GM12878 (cell line): ENCODE measurements around the gene PCDHGC4. TPM values are rescaled to one million over a fixed set of nuclear protein-coding genes. Genes with fewer than 3 reads are reported as not detected.

Experiments
- ATF3 ChIP-seq: IDR thresholded peaks from 2 replicates; pipeline ENCODE4 v1.6.1; 2011; ENCODE audit warnings: low read depth, mild to moderate bottlenecking, low read length, moderate library complexity, borderline replicate concordance; ENCODE audit errors: extremely low read depth
- BCL11A ChIP-seq: IDR thresholded peaks from 2 replicates; pipeline ENCODE4 v1.6.1; 2011; ENCODE audit warnings: low read depth, low read length
- BCLAF1 ChIP-seq: fragments of 450-650 bp; IDR thresholded peaks from 2 replicates; pipeline ENCODE4 v1.6.1; 2017; ENCODE audit warnings: antibody characterized with exemption, mild to moderate bottlenecking, moderate library complexity
- CREB1 ChIP-seq: IDR thresholded peaks from 2 replicates; pipeline ENCODE4 v1.6.1; 2012; ENCODE audit warnings: low read depth, mild to moderate bottlenecking, inconsistent platforms
- E2F4 ChIP-seq: IDR thresholded peaks from 2 replicates; pipeline ENCODE4 v1.6.1; 2012; ENCODE audit warnings: low read depth, low read length, improper control_type of control experiment
- E4F1 ChIP-seq: fragments of 450-650 bp; IDR thresholded peaks from 2 replicates; pipeline ENCODE4 v1.6.1; 2018; ENCODE audit warnings: borderline replicate concordance, mild to moderate bottlenecking; ENCODE audit not compliant: partially characterized antibody
- EP300 ChIP-seq, 2 experiments: fragments of 150-350 bp in 1 of 2; IDR thresholded peaks; 2 replicates each; pipeline ENCODE4 v1.6.1; 2011 to 2012; ENCODE audit warnings: low read depth in 2 of 2, low read length in 2 of 2, borderline replicate concordance in 1 of 2, improper control_type of control experiment in 1 of 2, inconsistent platforms in 1 of 2; ENCODE audit not compliant: control insufficient read depth in 1 of 2
- EZH2 ChIP-seq: IDR thresholded peaks from 2 replicates; pipeline ENCODE4 v1.6.1; 2012; ENCODE audit warnings: low read depth, mild to moderate bottlenecking, control low read depth, inconsistent platforms, low read length, borderline replicate concordance; ENCODE audit not compliant: control insufficient read depth
- IKZF2 ChIP-seq, 2 experiments: fragments of 450-650 bp; IDR thresholded peaks; 2 replicates each; pipeline ENCODE4 v1.6.1; 2017; ENCODE audit warnings: mild to moderate bottlenecking in 2 of 2, moderate library complexity in 2 of 2
- MEF2A ChIP-seq: IDR thresholded peaks from 2 replicates; pipeline ENCODE4 v1.6.1; 2011; ENCODE audit warnings: low read depth, mild to moderate bottlenecking, low read length, moderate library complexity; ENCODE audit not compliant: insufficient read depth
- MTA2 ChIP-seq: fragments of 450-650 bp; IDR thresholded peaks from 2 replicates; pipeline ENCODE4 v1.6.1; 2016; ENCODE audit warnings: low read depth, mild to moderate bottlenecking, moderate library complexity
- NFYA ChIP-seq: IDR thresholded peaks from 2 replicates; pipeline ENCODE4 v1.6.1; 2011; ENCODE audit warnings: low read depth, mild to moderate bottlenecking, low read length, improper control_type of control experiment, borderline replicate concordance
- POU2F2 ChIP-seq: IDR thresholded peaks from 3 replicates; pipeline ENCODE4 v1.6.1; 2011; ENCODE audit warnings: low read depth, mild to moderate bottlenecking, low read length, borderline replicate concordance
- RFX5 ChIP-seq: IDR thresholded peaks from 2 replicates; pipeline ENCODE4 v1.6.1; 2011; ENCODE audit warnings: low read depth, low read length, improper control_type of control experiment
- SMAD5 ChIP-seq: IDR thresholded peaks from 2 replicates; pipeline ENCODE4 v1.6.1; 2016; ENCODE audit warnings: antibody characterized with exemption, low read depth
- SREBF1 ChIP-seq: IDR thresholded peaks from 2 replicates; pipeline ENCODE4 v1.6.1; 2012; ENCODE audit warnings: mild to moderate bottlenecking, low read length
- TAF1 ChIP-seq: IDR thresholded peaks from 2 replicates; pipeline ENCODE4 v1.6.1; 2011; ENCODE audit warnings: mild to moderate bottlenecking, low read depth, low read length, borderline replicate concordance
- TCF3 ChIP-seq: IDR thresholded peaks from 2 replicates; pipeline ENCODE4 v1.6.1; 2012; ENCODE audit warnings: low read depth, mild to moderate bottlenecking, low read length, borderline replicate concordance; ENCODE audit not compliant: insufficient read depth
- ZZZ3 ChIP-seq: IDR thresholded peaks from 2 replicates; pipeline ENCODE4 v1.6.1; 2011; ENCODE audit warnings: low read depth; ENCODE audit not compliant: control insufficient read depth, insufficient read length
- polyA plus RNA-seq, 11 experiments: library from polyadenylated mRNA; depleted of rRNA in 4 of 11; unstranded in 6 of 11; stranded (reverse) in 5 of 11; fragments of >200 nt; fragmentation: Nextera tagmentation in 4 of 11; fragmentation: Illumina TruSeq in 1 of 11; extraction: Ambion mirVana in 4 of 11; extraction: Trizol in 1 of 11; gene quantifications; 1 replicate in 1 of 11; 2 replicates in 10 of 11; pipeline versions ENCODE4 v1.2.1 to v1.2.3, GENCODE V29; 2011 to 2016; ENCODE audit warnings: inconsistent platforms in 2 of 11, missing spikeins in 2 of 11, low read depth in 1 of 11
- total RNA-seq, 4 experiments: library from RNA; depleted of rRNA in 3 of 4; stranded (reverse); fragments of >200 nt in 3 of 4; fragmentation: Illumina TruSeq in 1 of 4; extraction: Trizol in 1 of 4; gene quantifications; 2 replicates each; pipeline versions ENCODE4 v1.2.1 to v1.2.3, GENCODE V29; 2013 to 2021
- TF ChIP-seq, protein P1 (sequence below): fragments of 450-650 bp; formaldehyde crosslinking; IDR thresholded peaks from 2 replicates; pipeline ENCODE4 v1.4.0; 2020; ENCODE audit warnings: mild to moderate bottlenecking, moderate library complexity

The PCDHGC4 gene
- total and polyA plus RNA-seq, 10 of the 15 experiments (the other 5 are each of a cell fraction or from before 2014, with no cell fraction given): 0.04 to 1.2 (median 0.52) TPM

GRCh38 chr5:141529002-141529401, 44.2 kb downstream of the PCDHGC4 start (continued):
- TF ChIP-seq, protein P1, sequence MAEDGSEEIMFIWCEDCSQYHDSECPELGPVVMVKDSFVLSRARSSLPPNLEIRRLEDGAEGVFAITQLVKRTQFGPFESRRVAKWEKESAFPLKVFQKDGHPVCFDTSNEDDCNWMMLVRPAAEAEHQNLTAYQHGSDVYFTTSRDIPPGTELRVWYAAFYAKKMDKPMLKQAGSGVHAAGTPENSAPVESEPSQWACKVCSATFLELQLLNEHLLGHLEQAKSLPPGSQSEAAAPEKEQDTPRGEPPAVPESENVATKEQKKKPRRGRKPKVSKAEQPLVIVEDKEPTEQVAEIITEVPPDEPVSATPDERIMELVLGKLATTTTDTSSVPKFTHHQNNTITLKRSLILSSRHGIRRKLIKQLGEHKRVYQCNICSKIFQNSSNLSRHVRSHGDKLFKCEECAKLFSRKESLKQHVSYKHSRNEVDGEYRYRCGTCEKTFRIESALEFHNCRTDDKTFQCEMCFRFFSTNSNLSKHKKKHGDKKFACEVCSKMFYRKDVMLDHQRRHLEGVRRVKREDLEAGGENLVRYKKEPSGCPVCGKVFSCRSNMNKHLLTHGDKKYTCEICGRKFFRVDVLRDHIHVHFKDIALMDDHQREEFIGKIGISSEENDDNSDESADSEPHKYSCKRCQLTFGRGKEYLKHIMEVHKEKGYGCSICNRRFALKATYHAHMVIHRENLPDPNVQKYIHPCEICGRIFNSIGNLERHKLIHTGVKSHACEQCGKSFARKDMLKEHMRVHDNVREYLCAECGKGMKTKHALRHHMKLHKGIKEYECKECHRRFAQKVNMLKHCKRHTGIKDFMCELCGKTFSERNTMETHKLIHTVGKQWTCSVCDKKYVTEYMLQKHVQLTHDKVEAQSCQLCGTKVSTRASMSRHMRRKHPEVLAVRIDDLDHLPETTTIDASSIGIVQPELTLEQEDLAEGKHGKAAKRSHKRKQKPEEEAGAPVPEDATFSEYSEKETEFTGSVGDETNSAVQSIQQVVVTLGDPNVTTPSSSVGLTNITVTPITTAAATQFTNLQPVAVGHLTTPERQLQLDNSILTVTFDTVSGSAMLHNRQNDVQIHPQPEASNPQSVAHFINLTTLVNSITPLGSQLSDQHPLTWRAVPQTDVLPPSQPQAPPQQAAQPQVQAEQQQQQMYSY: no peak
- TF ChIP-seq BCLAF1 (no peak), SREBF1 (no peak), TAF1 (no peak), ZZZ3 (no peak), POU2F2 (peak; percentile 32; the same call in 1 of the 3 replicates), ATF3 (no peak), BCL11A (peak; percentile 27; the same call in 1 of the 2 replicates), CREB1 (no peak), SMAD5 (no peak), TCF3 (0 out of 2 replicates have a peak, but pooled peaks have one; percentile 18), RFX5 (no peak), MEF2A (no peak), MTA2 (peak; percentile 41; the same call in 1 of the 2 replicates), E2F4 (no peak), NFYA (no peak), EP300 (IDR thresholded peaks at IDR 0.05; ENCODE audit: borderline replicate concordance in 1 of 2, control insufficient read depth in 1 of 2, low read depth in 2 of 2, low read length in 2 of 2) (no peak), EZH2 (no peak), E4F1 (no peak), IKZF2 (IDR thresholded peaks at IDR 0.05) (peak; percentile 17 to 30; a peak in 2 of 4 replicates)
